LNCAP (cell line): ENCODE data around the gene AOC3.

Experiments
- TF ChIP-seq, protein P1 (sequence below): fragments of 450-650 bp; IDR thresholded peaks from 2 replicates; pipeline ENCODE4 v1.5.1; 2017; ENCODE audit warnings: mild to moderate bottlenecking

AOC3 gene

DNA sequence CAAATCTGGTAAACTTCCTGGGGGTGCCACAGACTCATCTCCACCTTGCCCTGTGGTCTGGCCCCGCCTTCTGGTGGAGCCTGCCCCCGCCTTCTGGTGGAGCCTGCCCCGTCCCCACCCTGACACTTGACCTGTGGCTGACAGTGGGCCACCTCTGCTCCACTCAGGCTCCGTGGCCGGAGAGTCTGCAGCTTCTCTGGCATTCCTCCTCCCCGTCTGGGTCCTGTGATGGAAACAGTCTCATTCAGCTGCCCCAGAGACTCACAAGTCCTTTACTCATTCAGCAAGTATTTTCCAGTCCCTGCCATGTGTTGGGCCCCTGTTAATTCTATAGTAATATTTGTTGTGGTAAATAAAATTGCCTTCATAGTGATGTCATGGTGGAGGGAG, 28.6 kb downstream of the AOC3 start:
- TF ChIP-seq, protein P1, sequence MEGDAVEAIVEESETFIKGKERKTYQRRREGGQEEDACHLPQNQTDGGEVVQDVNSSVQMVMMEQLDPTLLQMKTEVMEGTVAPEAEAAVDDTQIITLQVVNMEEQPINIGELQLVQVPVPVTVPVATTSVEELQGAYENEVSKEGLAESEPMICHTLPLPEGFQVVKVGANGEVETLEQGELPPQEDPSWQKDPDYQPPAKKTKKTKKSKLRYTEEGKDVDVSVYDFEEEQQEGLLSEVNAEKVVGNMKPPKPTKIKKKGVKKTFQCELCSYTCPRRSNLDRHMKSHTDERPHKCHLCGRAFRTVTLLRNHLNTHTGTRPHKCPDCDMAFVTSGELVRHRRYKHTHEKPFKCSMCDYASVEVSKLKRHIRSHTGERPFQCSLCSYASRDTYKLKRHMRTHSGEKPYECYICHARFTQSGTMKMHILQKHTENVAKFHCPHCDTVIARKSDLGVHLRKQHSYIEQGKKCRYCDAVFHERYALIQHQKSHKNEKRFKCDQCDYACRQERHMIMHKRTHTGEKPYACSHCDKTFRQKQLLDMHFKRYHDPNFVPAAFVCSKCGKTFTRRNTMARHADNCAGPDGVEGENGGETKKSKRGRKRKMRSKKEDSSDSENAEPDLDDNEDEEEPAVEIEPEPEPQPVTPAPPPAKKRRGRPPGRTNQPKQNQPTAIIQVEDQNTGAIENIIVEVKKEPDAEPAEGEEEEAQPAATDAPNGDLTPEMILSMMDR, result no peak

DNA sequence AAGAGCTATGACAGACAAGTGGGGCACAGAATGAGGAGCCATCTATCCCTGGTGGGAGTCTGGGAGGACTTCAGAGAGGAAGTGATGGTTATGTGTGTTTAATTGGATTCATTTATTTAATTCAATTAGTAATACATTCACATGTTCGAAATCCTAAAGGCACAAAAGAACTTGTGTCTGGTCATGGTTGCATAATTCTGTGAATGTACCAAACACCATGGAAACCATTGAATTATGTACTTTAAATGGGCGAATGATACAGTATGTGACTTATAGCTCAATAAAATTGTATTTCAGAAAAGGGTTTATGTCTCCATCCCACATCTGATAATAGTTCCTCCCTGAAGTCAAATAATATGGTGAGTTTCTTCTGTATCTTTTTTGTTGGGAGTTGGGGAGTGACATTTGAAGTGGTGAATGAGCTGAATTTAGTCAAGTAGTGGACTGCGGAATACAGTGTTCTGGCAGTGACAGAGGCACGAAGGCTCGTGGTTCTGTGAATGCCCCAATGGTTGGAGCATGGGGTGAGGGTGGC, 29.8 kb downstream of the AOC3 start:
- TF ChIP-seq, protein P1, result no peak

DNA sequence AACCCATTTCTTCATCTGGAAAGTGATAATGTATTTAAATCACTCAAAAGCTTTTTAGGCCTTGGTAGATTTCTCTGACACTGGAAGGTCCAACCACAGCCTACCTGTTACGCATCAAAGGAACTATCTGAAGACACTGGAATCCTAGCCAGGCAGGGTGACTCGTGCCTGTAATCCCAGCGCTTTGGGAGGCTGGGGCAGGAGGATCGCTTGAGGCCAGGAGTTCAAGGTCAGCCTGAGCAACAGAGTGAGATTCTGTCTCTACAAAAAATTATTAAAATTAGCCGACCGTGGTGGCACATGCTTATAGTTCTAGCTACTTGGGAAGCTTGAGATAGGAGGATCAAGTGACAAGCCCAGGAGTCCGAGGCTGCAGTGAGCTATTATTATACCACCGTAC, 31.2 kb downstream of the AOC3 start:
- TF ChIP-seq, protein P1, result no peak

DNA sequence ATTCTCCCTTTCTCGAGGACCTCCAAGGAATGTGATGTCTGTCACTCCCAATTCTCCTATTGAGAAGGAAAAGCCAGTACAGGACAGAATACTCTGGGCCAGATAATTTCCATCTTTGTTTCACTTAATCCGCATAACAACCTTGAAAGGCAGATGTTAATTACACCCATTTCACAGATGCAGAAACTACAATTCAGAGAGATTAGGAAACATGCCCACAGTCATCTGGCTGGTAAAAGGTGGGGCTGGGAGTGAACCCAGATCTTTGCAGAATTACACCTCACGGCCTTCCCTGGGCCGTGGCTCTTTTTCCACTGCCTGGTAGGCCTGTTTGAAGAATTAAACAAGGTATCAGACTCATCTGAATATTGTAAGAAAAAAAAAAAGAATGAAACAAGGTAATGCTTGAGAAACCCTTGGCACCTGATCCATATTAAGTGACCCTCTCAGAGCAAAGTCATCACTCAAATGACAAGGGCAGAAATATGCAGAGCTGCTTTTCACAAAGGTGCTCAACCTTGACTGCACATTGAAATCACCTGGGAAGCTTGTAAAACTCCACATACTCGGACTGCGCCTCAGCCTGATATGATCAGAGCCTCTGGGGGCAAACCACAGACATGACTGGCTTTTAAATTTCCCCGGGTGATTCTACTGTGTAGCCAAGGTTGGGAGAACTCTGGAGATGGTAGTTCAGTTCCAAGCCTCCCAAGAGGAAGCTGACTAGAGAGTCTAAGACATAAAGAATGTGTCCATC, 33.0 kb downstream of the AOC3 start:
- TF ChIP-seq, protein P1, result no peak

DNA sequence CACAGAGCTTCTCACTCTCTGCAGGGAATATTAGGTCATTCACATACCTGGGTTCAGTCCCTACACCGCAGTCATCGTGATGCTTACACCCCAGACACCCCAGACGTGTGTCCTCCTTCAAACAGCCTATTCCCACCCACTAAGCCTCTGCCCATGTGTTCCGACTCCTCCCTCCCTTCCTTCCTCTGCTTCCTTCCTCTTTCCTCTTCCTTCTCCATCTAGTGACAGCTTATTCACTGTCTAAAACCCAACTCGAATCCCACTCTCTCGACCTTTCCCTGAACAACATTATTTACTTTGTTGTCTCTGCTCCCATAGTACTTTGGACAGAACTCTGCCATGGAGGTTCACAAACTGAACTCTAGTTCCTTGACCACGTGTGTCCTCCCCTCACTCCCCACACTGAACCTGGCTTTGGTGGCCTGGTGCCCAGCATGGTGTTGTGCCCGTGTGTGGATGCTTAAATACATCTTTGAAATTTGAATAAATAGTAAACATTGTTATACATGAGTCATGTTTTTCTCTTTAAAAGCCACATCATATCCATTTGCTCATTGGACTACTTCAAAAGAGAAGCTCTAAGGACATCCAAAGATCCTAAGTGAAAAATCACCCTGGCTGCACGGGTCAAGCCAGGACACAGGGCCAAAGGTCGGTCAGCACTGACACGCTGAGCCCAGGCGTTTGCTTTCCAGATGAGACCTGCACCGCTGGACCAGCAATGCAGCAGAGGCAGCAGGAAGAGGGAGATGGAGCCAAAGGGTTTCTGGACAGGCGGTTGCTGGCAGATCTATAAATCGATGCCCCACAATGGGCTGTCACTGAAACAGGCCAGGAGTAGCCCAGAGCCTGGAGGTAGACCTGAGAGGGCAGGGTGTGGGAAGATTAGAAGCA, 35.5 kb downstream of the AOC3 start:
- TF ChIP-seq, protein P1, result no peak

DNA sequence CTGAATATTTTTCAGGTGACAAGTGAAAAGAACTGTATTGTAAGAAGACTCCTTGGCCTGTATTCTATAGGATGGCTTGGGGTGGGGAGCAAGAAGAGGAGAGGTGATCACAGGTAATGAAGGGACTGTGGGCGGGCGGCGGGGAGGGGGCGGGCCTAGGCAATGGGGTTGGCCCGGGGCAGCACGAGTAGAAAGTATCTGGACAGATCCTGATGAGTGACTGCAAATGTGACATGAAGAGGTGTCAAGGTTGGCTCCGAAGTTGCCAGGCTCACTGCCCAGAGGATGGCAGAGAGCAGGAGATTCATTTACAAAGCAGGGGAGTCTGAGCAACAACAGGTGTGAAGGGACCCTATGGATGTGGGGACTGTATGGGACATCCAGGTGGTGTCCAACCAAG, 38.8 kb downstream of the AOC3 start:
- TF ChIP-seq, protein P1, result no peak

DNA sequence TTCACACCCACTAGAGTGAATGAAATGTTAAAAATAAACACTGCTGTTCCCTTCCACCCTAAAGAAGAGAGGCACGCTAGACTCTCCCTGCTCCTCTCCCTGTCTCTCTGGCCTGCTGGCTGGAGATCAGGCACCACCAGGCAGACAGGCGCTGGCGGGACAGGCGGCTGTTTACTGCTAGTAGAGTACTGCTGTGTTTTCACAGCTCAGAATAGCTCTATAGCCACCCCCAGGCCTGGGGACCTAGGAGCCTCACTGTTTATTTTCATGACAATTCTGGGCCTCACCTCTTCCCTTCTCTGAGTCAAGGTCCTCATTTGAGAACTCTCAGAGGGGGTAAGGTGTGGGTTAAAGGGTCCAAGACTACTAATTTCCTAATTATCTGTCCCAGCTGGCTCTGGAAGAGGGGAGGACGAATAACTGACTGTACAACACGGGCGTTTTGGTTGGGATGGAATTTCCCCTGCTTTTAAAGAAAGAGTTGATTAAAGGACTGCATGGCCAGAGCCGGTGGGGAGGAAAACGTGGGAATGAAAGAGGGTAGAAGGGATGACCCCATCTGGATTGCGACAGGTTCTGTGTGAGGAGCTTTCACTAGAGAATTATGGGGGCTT, 40.6 kb downstream of the AOC3 start:
- TF ChIP-seq, protein P1, result no peak
